ENCODE results near the gene SERPINC1. TPM values are rescaled to one million over a fixed set of nuclear protein-coding genes. Genes with fewer than 3 reads are reported as not detected.

SERPINC1 gene
- total RNA-seq, 1 experiment from 2014 or later: 0.57 TPM

DNA sequence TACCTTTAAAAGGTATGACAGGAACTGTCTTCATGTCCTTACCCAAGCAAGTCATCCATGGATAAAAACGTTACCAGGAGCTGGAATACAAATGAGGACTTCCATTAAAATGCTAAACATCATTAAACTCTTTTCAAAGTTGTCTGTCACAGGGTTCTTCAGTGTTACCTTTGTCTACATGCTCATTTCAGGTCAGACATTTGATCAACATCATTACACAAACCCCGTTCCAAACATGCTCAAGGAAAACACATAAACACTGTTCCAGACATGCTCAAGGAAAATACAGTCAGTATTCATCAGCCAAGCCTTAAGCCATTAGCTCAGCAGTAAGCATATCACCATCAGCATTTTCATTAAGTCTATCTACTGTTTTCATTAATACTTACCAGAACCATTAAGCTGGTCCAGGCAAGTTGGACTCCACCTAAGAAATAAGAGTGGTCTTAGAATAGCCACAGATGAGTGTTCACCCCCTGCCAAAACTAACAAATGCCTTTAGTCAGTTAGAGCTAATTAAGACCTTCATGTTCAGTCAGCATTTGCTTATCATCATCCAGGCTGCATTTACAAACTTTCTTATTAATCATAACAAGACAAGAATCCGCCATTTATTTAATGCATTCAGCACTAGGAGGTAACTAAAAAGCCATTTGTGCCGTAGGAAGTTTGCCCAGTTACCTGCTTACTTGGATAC lies 51.5 kb downstream of the SERPINC1 start:
- CTCF ChIA-PET: no interaction called here
- no peak for ATAC-seq
- POLR2A ChIA-PET: interaction anchor here (0.5 kb wide), 1 partner anchor 1078 kb away, joined by 7 read pairs; no protein-coding TSS in a partner anchor
- TF ChIP-seq NFATC4 (CRISPR knock-in tag; IDR thresholded peaks at IDR 0.05): peak; percentile 44
- TF ChIP-seq ERG (CRISPR knock-in tag; IDR thresholded peaks at IDR 0.05): peak; percentile 9; the same call in 1 of the 2 replicates
- TF ChIP-seq, protein P1, sequence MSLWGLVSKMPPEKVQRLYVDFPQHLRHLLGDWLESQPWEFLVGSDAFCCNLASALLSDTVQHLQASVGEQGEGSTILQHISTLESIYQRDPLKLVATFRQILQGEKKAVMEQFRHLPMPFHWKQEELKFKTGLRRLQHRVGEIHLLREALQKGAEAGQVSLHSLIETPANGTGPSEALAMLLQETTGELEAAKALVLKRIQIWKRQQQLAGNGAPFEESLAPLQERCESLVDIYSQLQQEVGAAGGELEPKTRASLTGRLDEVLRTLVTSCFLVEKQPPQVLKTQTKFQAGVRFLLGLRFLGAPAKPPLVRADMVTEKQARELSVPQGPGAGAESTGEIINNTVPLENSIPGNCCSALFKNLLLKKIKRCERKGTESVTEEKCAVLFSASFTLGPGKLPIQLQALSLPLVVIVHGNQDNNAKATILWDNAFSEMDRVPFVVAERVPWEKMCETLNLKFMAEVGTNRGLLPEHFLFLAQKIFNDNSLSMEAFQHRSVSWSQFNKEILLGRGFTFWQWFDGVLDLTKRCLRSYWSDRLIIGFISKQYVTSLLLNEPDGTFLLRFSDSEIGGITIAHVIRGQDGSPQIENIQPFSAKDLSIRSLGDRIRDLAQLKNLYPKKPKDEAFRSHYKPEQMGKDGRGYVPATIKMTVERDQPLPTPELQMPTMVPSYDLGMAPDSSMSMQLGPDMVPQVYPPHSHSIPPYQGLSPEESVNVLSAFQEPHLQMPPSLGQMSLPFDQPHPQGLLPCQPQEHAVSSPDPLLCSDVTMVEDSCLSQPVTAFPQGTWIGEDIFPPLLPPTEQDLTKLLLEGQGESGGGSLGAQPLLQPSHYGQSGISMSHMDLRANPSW (CRISPR knock-in tag; conservative IDR thresholded peaks at IDR 0.05; ENCODE audit: low read depth): no peak
- TF ChIP-seq ZNF671 (CRISPR knock-in tag; IDR thresholded peaks at IDR 0.05): peak; percentile 63
- peak; percentile 19; the same call in 1 of the 2 replicates for TF ChIP-seq SP1 (CRISPR knock-in tag; conservative IDR thresholded peaks at IDR 0.05)
- TF ChIP-seq, protein P2, sequence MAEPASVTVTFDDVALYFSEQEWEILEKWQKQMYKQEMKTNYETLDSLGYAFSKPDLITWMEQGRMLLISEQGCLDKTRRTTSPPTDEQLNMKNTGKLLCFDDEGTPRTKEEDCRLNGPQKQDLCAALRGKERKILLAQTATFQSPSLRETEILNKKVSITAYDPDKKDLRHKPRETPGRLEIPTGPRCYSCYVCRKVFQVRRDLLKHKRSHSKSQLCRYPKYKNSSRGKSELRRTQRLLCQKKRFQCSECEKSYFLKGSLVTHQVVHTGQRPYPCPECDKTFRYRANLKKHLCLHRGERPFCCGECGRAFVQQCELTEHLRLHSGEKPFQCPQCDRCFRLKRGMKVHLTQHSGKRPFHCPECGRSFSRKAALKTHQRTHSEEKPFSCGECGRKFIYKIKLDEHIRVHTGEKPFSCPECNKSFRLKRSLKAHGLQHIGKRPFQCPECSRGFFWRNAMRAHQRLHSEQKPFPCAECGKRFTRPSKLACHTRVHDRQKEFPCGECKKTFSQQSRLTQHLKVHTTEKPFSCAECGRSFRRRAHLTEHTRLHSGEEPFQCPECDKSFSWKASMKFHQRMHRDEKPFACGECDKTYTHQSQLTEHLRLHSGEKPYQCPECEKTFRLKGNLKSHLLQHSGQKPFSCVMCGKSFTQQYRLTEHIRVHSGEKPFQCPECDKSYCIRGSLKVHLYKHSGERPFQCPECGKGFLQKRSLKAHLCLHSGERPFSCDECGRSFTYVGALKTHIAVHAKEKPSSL (CRISPR knock-in tag; conservative IDR thresholded peaks at IDR 0.05): peak; percentile 3
- no peak for TF ChIP-seq ZNF232 (CRISPR knock-in tag; IDR thresholded peaks at IDR 0.05)
- TF ChIP-seq, protein P3, sequence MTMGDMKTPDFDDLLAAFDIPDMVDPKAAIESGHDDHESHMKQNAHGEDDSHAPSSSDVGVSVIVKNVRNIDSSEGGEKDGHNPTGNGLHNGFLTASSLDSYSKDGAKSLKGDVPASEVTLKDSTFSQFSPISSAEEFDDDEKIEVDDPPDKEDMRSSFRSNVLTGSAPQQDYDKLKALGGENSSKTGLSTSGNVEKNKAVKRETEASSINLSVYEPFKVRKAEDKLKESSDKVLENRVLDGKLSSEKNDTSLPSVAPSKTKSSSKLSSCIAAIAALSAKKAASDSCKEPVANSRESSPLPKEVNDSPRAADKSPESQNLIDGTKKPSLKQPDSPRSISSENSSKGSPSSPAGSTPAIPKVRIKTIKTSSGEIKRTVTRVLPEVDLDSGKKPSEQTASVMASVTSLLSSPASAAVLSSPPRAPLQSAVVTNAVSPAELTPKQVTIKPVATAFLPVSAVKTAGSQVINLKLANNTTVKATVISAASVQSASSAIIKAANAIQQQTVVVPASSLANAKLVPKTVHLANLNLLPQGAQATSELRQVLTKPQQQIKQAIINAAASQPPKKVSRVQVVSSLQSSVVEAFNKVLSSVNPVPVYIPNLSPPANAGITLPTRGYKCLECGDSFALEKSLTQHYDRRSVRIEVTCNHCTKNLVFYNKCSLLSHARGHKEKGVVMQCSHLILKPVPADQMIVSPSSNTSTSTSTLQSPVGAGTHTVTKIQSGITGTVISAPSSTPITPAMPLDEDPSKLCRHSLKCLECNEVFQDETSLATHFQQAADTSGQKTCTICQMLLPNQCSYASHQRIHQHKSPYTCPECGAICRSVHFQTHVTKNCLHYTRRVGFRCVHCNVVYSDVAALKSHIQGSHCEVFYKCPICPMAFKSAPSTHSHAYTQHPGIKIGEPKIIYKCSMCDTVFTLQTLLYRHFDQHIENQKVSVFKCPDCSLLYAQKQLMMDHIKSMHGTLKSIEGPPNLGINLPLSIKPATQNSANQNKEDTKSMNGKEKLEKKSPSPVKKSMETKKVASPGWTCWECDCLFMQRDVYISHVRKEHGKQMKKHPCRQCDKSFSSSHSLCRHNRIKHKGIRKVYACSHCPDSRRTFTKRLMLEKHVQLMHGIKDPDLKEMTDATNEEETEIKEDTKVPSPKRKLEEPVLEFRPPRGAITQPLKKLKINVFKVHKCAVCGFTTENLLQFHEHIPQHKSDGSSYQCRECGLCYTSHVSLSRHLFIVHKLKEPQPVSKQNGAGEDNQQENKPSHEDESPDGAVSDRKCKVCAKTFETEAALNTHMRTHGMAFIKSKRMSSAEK (CRISPR knock-in tag; IDR thresholded peaks at IDR 0.05; ENCODE audit: borderline replicate concordance): peak; percentile 15; the same call in 1 of the 2 replicates
- no peaks in the 10 kb centered on the region for H3K9me3 Mint-ChIP-seq
- H3K27me3 Mint-ChIP-seq (ENCODE audit: low read depth): no peaks in the 10 kb centered on the region
- H3K27ac Mint-ChIP-seq: peak overlapping the region; percentile 100
- peaks cover 58% of the 10 kb centered on the region for H3K4me1 Mint-ChIP-seq
- DNase-seq (ENCODE audit: low spot score): no peak
- peak overlapping the region; percentile 97 for H3K4me3 Mint-ChIP-seq
- H3K36me3 Mint-ChIP-seq: peaks cover 58% of the 10 kb centered on the region

GRCh38 chr1:173864179-173864867 lies 52.8 kb downstream of the SERPINC1 start:
- Mint-ChIP-seq H3K4me1 (peaks cover 46% of the 10 kb centered on the region), H3K27me3 (ENCODE audit: low read depth) (no peaks in the 10 kb centered on the region), H3K9me3 (no peaks in the 10 kb centered on the region), H3K4me3 (peak overlapping the region; percentile 97), H3K27ac (peak overlapping the region; percentile 100), H3K36me3 (peaks cover 57% of the 10 kb centered on the region)
- ChIA-PET POLR2A (no interaction called here), CTCF (interaction anchor here (0.6 kb wide), 2 partner anchors 22 to 192 kb away, joined by 3 read pairs; no protein-coding TSS in a partner anchor)
- no peak for ATAC-seq
- TF ChIP-seq, protein P2 (CRISPR knock-in tag; conservative IDR thresholded peaks at IDR 0.05): peak; percentile 15
- TF ChIP-seq ZMAT4 (CRISPR knock-in tag; IDR thresholded peaks at IDR 0.05): 0 out of 2 replicates have a peak, but pooled peaks have one; percentile 22
- TF ChIP-seq ZNF671 (CRISPR knock-in tag; IDR thresholded peaks at IDR 0.05): peak; percentile 51
- no peak for TF ChIP-seq EMX1 (CRISPR knock-in tag; IDR thresholded peaks at IDR 0.05)
- peak; percentile 78 for TF ChIP-seq NFATC4 (CRISPR knock-in tag; IDR thresholded peaks at IDR 0.05)
- no peak for DNase-seq (ENCODE audit: low spot score)
